Measurements from ENCODE around the gene LAIR1. TPM values are rescaled to one million over a fixed set of nuclear protein-coding genes. Genes with fewer than 3 reads are reported as not detected.
"Not testable (repeated sequence)": the region's sequence is repeated elsewhere in the genome, so short reads cannot be mapped to it uniquely, and the experiment has no call there.

LAIR1 gene
- total RNA-seq, 1 donor from 2014 or later, result not detected

- no peak overlapping the region for H3K9ac ChIP-seq (ENCODE audit: low read length)
- no peak overlapping the region for H2AFZ ChIP-seq (ENCODE audit: low read depth, low read length)
- no peak overlapping the region for H3K4me3 ChIP-seq (ENCODE audit: insufficient read depth, low read depth, low read length)
- no peak for TF ChIP-seq EZH2 (IDR thresholded peaks at IDR 0.05; ENCODE audit: insufficient read depth, low read length)
- no peak for TF ChIP-seq CTCF (IDR thresholded peaks at IDR 0.05; ENCODE audit: insufficient read depth, low read depth, low read length)
- H3K4me3 Mint-ChIP-seq (ENCODE audit: unreplicated experiment), result no peak overlapping the region
- H3K4me1 Mint-ChIP-seq (ENCODE audit: low read depth, unreplicated experiment), result peaks cover 5% of the 10 kb centered on the region
- no peak for FAIRE-seq
- DNase-seq (ENCODE audit: low read depth), result no peak
- no peaks in the 10 kb centered on the region for H3K9me3 ChIP-seq (ENCODE audit: insufficient read depth, low read depth, low read length)
- no peaks in the 10 kb centered on the region for H3K27me3 ChIP-seq (ENCODE audit: insufficient read depth, low read length)
- H3K27ac ChIP-seq (ENCODE audit: low read depth, low read length), result no peak overlapping the region
- H4K20me1 ChIP-seq (ENCODE audit: insufficient read depth, low read length), result no peaks in the 10 kb centered on the region
- no peak overlapping the region for H3K4me2 ChIP-seq (ENCODE audit: low read length)
- peaks cover 26% of the 10 kb centered on the region for H3K27me3 Mint-ChIP-seq (ENCODE audit: low read depth, unreplicated experiment)
- H3K36me3 Mint-ChIP-seq (ENCODE audit: low read depth, unreplicated experiment), result peaks cover 3% of the 10 kb centered on the region
- H3K36me3 ChIP-seq (ENCODE audit: insufficient read depth, low read length), result no peaks in the 10 kb centered on the region
- H3K9me3 Mint-ChIP-seq (ENCODE audit: unreplicated experiment), result peaks cover 2% of the 10 kb centered on the region
- no peaks in the 10 kb centered on the region for H3K4me1 ChIP-seq (ENCODE audit: insufficient read depth, low read length)
- H3K27ac Mint-ChIP-seq (ENCODE audit: unreplicated experiment), result no peak overlapping the region
- no peaks in the 10 kb centered on the region for H3K79me2 ChIP-seq (ENCODE audit: insufficient read depth, low read length)
Observed at GRCh38 chr19:54373781-54374631, 9.3 kb upstream of the LAIR1 start.

- H2AFZ ChIP-seq (ENCODE audit: low read depth, low read length); H3K4me3 ChIP-seq (ENCODE audit: insufficient read depth, low read depth, low read length); H3K4me1 Mint-ChIP-seq (ENCODE audit: low read depth, unreplicated experiment); H3K4me1 ChIP-seq (ENCODE audit: insufficient read depth, low read length); H3K9me3 ChIP-seq (ENCODE audit: insufficient read depth, low read depth, low read length); H4K20me1 ChIP-seq (ENCODE audit: insufficient read depth, low read length); H3K79me2 ChIP-seq (ENCODE audit: insufficient read depth, low read length); H3K27ac Mint-ChIP-seq (ENCODE audit: unreplicated experiment); H3K36me3 Mint-ChIP-seq (ENCODE audit: low read depth, unreplicated experiment); H3K9ac ChIP-seq (ENCODE audit: low read length); H3K4me3 Mint-ChIP-seq (ENCODE audit: unreplicated experiment); H3K36me3 ChIP-seq (ENCODE audit: insufficient read depth, low read length); DNase-seq (ENCODE audit: low read depth); H3K27me3 ChIP-seq (ENCODE audit: insufficient read depth, low read length); H3K9me3 Mint-ChIP-seq (ENCODE audit: unreplicated experiment); H3K4me2 ChIP-seq (ENCODE audit: low read length); FAIRE-seq; H3K27ac ChIP-seq (ENCODE audit: low read depth, low read length): not testable (repeated sequence)
- H3K27me3 Mint-ChIP-seq (ENCODE audit: low read depth, unreplicated experiment), result peaks cover 23% of the 10 kb centered on the region
Observed at GRCh38 chr19:54371453-54371852, 6.7 kb upstream of the LAIR1 start.

GRCh38 chr19:54370434-54370796 lies 5.7 kb upstream of the LAIR1 start:
- FAIRE-seq; H3K36me3 ChIP-seq (ENCODE audit: insufficient read depth, low read length); H3K36me3 Mint-ChIP-seq (ENCODE audit: low read depth, unreplicated experiment); H3K4me2 ChIP-seq (ENCODE audit: low read length); H3K9me3 Mint-ChIP-seq (ENCODE audit: unreplicated experiment); H3K4me3 Mint-ChIP-seq (ENCODE audit: unreplicated experiment); H4K20me1 ChIP-seq (ENCODE audit: insufficient read depth, low read length); DNase-seq (ENCODE audit: low read depth); H3K27me3 ChIP-seq (ENCODE audit: insufficient read depth, low read length); H3K79me2 ChIP-seq (ENCODE audit: insufficient read depth, low read length); H3K4me1 Mint-ChIP-seq (ENCODE audit: low read depth, unreplicated experiment); H3K9ac ChIP-seq (ENCODE audit: low read length); H2AFZ ChIP-seq (ENCODE audit: low read depth, low read length); H3K9me3 ChIP-seq (ENCODE audit: insufficient read depth, low read depth, low read length); H3K4me1 ChIP-seq (ENCODE audit: insufficient read depth, low read length); H3K27ac ChIP-seq (ENCODE audit: low read depth, low read length); H3K4me3 ChIP-seq (ENCODE audit: insufficient read depth, low read depth, low read length); H3K27ac Mint-ChIP-seq (ENCODE audit: unreplicated experiment): not testable (repeated sequence)
- H3K27me3 Mint-ChIP-seq (ENCODE audit: low read depth, unreplicated experiment), result peaks cover 18% of the 10 kb centered on the region

GRCh38 chr19:54369688-54370433 lies 5.1 kb upstream of the LAIR1 start:
- not testable (repeated sequence) for H3K4me1 ChIP-seq (ENCODE audit: insufficient read depth, low read length); H3K4me3 Mint-ChIP-seq (ENCODE audit: unreplicated experiment); H2AFZ ChIP-seq (ENCODE audit: low read depth, low read length); H4K20me1 ChIP-seq (ENCODE audit: insufficient read depth, low read length); H3K36me3 Mint-ChIP-seq (ENCODE audit: low read depth, unreplicated experiment); H3K9ac ChIP-seq (ENCODE audit: low read length); H3K4me2 ChIP-seq (ENCODE audit: low read length); H3K27ac ChIP-seq (ENCODE audit: low read depth, low read length); H3K9me3 ChIP-seq (ENCODE audit: insufficient read depth, low read depth, low read length); FAIRE-seq; H3K79me2 ChIP-seq (ENCODE audit: insufficient read depth, low read length); H3K4me1 Mint-ChIP-seq (ENCODE audit: low read depth, unreplicated experiment); H3K4me3 ChIP-seq (ENCODE audit: insufficient read depth, low read depth, low read length); H3K36me3 ChIP-seq (ENCODE audit: insufficient read depth, low read length); DNase-seq (ENCODE audit: low read depth); H3K27me3 ChIP-seq (ENCODE audit: insufficient read depth, low read length); H3K27ac Mint-ChIP-seq (ENCODE audit: unreplicated experiment); H3K9me3 Mint-ChIP-seq (ENCODE audit: unreplicated experiment)
- H3K27me3 Mint-ChIP-seq (ENCODE audit: low read depth, unreplicated experiment), result peaks cover 13% of the 10 kb centered on the region

Measured in astrocyte (in vitro differentiated cells and primary cell).